KOPT-K1 (cell line): ENCODE measurements around the gene METRNL.
"Not testable (repeated sequence)": the region's sequence is repeated elsewhere in the genome, so short reads cannot be mapped to it uniquely, and the experiment has no call there.

ENCODE experiments used
- H3K27ac ChIP-seq: fragments of 200-600 bp; sonication (generic); 2 replicates; pipeline ENCODE4 v1.5.1; 2016; ENCODE audit warnings: antibody characterized with exemption, mild to moderate bottlenecking, low read depth, low read length; ENCODE audit not compliant: poor library complexity, severe bottlenecking
- H3K36me3 ChIP-seq: fragments of 200-600 bp; sonication (generic); 2 replicates; pipeline ENCODE4 v1.5.1; 2017; ENCODE audit warnings: antibody characterized with exemption, mild to moderate bottlenecking, low read length, moderate library complexity; ENCODE audit not compliant: insufficient read depth
- H3K9me3 ChIP-seq: fragments of 200-600 bp; sonication (generic); 2 replicates; pipeline ENCODE4 v1.5.1; 2017; ENCODE audit warnings: antibody characterized with exemption, low read length, mild to moderate bottlenecking; ENCODE audit not compliant: insufficient read depth, poor library complexity, severe bottlenecking

Gene METRNL

GRCh38 chr17:83079352-83079747, at the start of gene METRNL:
METRNL (plus strand) TSS chr17:83079609; CDS start chr17:83079816, 207 bp downstream.
- H3K36me3 ChIP-seq = no peaks in the 10 kb centered on the region
- H3K27ac ChIP-seq = no peak within 1 kb of the TSS
- no peaks in the 10 kb centered on the region for H3K9me3 ChIP-seq

GRCh38 chr17:83030432-83030831, 49.0 kb upstream of the METRNL start:
- Histone ChIP-seq H3K27ac (no peak overlapping the region), H3K9me3 (peaks cover 15% of the 10 kb centered on the region), H3K36me3 (peaks cover 17% of the 10 kb centered on the region)

- Histone ChIP-seq H3K36me3 (peaks cover 26% of the 10 kb centered on the region), H3K9me3 (peaks cover 15% of the 10 kb centered on the region), H3K27ac (no peak overlapping the region)
Observed at GRCh38 chr17:83031321-83031945, 48.0 kb upstream of the METRNL start.

DNA sequence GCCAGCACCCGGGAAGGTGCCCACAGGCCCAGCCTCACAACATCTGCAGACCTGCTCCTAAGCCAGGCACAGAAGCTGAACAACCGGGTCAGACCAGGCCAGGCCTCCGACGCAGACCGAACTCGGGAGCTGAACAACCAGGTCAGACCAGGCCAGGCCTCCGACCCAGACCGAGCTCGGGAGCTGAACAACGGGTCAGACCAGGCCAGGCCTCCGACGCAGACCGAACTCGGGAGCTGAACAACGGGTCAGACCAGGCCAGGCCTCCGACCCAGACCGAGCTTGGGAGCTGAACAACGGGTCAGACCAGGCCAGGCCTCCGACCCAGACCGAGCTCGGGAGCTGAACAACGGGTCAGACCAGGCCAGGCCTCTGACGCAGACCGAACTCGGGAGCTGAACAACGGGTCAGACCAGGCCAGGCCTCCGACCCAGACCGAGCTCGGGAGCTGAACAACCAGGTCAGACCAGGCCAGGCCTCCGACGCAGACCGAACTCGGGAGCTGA, 47.4 kb upstream of the METRNL start:
- Histone ChIP-seq H3K9me3 (peaks cover 15% of the 10 kb centered on the region), H3K36me3 (peaks cover 32% of the 10 kb centered on the region)
- not testable (repeated sequence) for H3K27ac ChIP-seq

GRCh38 chr17:83032781-83033180, 46.6 kb upstream of the METRNL start:
- peaks cover 15% of the 10 kb centered on the region for H3K9me3 ChIP-seq
- H3K27ac ChIP-seq = no peak overlapping the region
- H3K36me3 ChIP-seq = peaks cover 39% of the 10 kb centered on the region

GRCh38 chr17:83034525-83034924, 44.9 kb upstream of the METRNL start:
- peaks cover 17% of the 10 kb centered on the region for H3K9me3 ChIP-seq
- H3K27ac ChIP-seq = no peak overlapping the region
- peaks cover 39% of the 10 kb centered on the region for H3K36me3 ChIP-seq

- H3K36me3 ChIP-seq = peaks cover 39% of the 10 kb centered on the region
- peaks cover 29% of the 10 kb centered on the region for H3K9me3 ChIP-seq
- no peak overlapping the region for H3K27ac ChIP-seq
Observed at GRCh38 chr17:83035722-83036121, 43.7 kb upstream of the METRNL start.

DNA sequence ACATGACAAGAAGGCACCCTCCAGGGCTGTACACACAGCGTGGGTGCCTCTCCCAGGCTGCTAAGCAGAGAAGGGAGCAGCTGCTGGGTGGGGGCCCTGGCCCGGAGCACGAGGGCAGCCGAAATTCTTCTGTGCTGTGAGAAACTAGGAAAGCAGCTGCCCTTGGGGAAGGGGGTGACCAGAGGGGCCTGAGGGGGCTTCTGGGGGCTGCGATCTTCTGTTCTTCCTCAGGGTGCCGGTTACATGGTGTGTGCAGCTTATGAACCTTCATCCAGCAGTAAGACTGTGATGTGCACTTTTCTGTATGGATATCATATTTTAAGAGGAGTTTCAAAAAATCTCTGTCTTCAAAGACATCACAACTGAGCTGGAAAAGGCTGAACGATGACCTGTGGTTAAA, 43.2 kb upstream of the METRNL start:
- no peak overlapping the region for H3K27ac ChIP-seq
- peaks cover 42% of the 10 kb centered on the region for H3K36me3 ChIP-seq

DNA sequence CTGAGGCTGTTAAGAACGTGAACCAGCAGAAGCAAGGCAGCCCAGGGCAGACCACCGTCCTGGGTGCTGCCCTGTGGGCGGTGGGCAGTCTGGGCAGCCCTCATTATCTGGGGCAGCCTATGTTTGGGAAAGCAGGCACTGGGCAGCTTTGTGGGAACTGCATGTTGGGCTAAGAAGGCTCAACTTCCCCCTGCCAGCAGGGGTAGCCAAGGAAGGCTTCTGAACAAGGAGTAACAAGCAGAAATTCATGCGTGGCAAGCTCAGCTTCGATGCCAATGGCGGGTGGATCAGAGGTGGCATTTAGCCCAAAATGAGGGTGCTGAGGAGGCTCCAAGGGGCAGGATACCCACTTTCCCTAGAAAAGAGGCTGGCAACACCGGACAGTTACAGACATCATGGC, 42.7 kb upstream of the METRNL start:
- peaks cover 38% of the 10 kb centered on the region for H3K9me3 ChIP-seq

More for the DNA sequence above, 43.2 kb upstream of the METRNL start:
- H3K9me3 ChIP-seq = peaks cover 33% of the 10 kb centered on the region

GRCh38 chr17:83037084-83037873, 42.1 kb upstream of the METRNL start:
- Histone ChIP-seq H3K9me3 (peaks cover 44% of the 10 kb centered on the region), H3K36me3 (peaks cover 46% of the 10 kb centered on the region), H3K27ac (no peak overlapping the region)

More for the DNA sequence above, 42.7 kb upstream of the METRNL start:
- H3K27ac ChIP-seq = no peak overlapping the region
- H3K36me3 ChIP-seq = peaks cover 42% of the 10 kb centered on the region

DNA sequence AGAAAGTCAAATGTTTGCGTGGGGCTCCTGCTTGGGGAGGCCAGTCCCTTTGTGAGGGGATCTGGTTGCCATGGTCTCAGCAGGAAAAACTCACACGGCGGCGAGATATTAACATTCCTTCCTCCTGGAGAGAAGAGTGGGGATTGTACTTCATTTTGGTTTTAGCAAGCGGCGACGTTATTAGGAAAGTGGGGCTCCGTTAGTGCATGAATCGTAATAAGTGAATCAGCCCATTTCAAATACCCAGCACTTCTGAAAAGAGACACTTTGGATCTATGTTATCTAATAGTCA, 41.6 kb upstream of the METRNL start:
- Histone ChIP-seq H3K9me3 (peaks cover 50% of the 10 kb centered on the region), H3K27ac (no peak overlapping the region), H3K36me3 (peaks cover 49% of the 10 kb centered on the region)

DNA sequence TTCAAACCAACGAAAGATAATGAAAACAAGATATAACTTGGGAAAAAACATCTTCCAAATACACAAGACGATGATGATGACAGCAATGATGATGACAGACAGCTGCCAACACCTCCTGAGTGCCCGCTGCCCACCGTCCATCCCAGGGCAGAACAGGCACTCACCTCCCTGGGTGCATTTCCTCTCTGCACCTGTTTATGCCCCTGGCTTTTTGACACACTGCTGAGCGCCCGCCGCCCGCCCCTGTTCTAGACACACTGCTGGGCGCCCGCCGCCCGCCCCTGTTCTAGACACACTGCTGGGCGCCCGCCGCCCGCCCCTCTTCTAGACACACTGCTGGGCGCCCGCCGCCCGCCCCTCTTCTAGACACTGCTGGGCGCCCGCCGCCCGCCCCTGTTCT, 40.4 kb upstream of the METRNL start:
- not testable (repeated sequence) for H3K27ac ChIP-seq
- Histone ChIP-seq H3K36me3 (peaks cover 49% of the 10 kb centered on the region; the same call in 1 of the 2 replicates), H3K9me3 (peaks cover 52% of the 10 kb centered on the region)

- peaks cover 40% of the 10 kb centered on the region for H3K9me3 ChIP-seq
- H3K36me3 ChIP-seq = peaks cover 33% of the 10 kb centered on the region
- H3K27ac ChIP-seq = no peak overlapping the region
Observed at GRCh38 chr17:83041305-83041704, 38.1 kb upstream of the METRNL start.

- peaks cover 53% of the 10 kb centered on the region for H3K9me3 ChIP-seq
- H3K36me3 ChIP-seq = peaks cover 30% of the 10 kb centered on the region
- no peak overlapping the region for H3K27ac ChIP-seq
Observed at GRCh38 chr17:83042522-83043158, 36.8 kb upstream of the METRNL start.

GRCh38 chr17:83044479-83044878, 34.9 kb upstream of the METRNL start:
- not testable (repeated sequence) for H3K27ac ChIP-seq
- H3K36me3 ChIP-seq = peaks cover 36% of the 10 kb centered on the region
- peaks cover 60% of the 10 kb centered on the region for H3K9me3 ChIP-seq
